Measurements from ENCODE around the gene CALN1. TPM values are rescaled to one million over a fixed set of nuclear protein-coding genes. Genes with fewer than 3 reads are reported as not detected.

Gene CALN1
- total and polyA plus RNA-seq, 7 donors: 0.01 to 0.06 (median 0.02) TPM; not detected in 2

- H3K9me3 ChIP-seq: peaks cover 5% of the 10 kb centered on the region
- ATAC-seq: no peak
- no peak for TF ChIP-seq CTCF (IDR thresholded peaks at IDR 0.05)
- intact Hi-C loops (cut with DNase I): no loop called here
- H3K4me1 ChIP-seq: no peaks in the 10 kb centered on the region
- DNase-seq: no peak
- no peaks in the 10 kb centered on the region for H3K27me3 ChIP-seq (ENCODE audit: insufficient read depth in 3 of 3, low read length in 2 of 3)
- 61 to 65% (median 64%) methylated on average over 7 of the region's 7 CpGs for WGBS, 3 donors
- no peak overlapping the region for H3K27ac ChIP-seq
- H3K4me3 ChIP-seq: no peak overlapping the region
- H3K36me3 ChIP-seq (ENCODE audit: insufficient read depth in 1 of 2, low read depth in 1 of 2): no peaks in the 10 kb centered on the region
These were observed 526.1 kb downstream of the CALN1 start for GRCh38 chr7:71886046-71886445.

GRCh38 chr7:71885487-71885886 is 526.7 kb downstream of the CALN1 start:
- TF ChIP-seq CTCF (IDR thresholded peaks at IDR 0.05): no peak
- intact Hi-C loops (cut with DNase I): no loop called here
- Histone ChIP-seq H3K27me3 (ENCODE audit: insufficient read depth in 3 of 3, low read length in 2 of 3) (no peaks in the 10 kb centered on the region), H3K27ac (no peak overlapping the region), H3K36me3 (ENCODE audit: insufficient read depth in 1 of 2, low read depth in 1 of 2) (no peaks in the 10 kb centered on the region), H3K9me3 (peaks cover 5% of the 10 kb centered on the region), H3K4me1 (no peaks in the 10 kb centered on the region), H3K4me3 (no peak overlapping the region)
- DNase-seq: no peak
- ATAC-seq: no peak
- 64 to 68% (median 68%) methylated on average over 5 of the region's 5 CpGs for whole genome bisulfite sequencing, 3 donors

- H3K4me1 ChIP-seq: no peaks in the 10 kb centered on the region
- intact Hi-C loops (cut with DNase I): no loop called here
- no peaks in the 10 kb centered on the region for H3K27me3 ChIP-seq (ENCODE audit: insufficient read depth in 3 of 3, low read length in 2 of 3)
- WGBS, 3 donors: 83 to 85% (median 84%) methylated on average over 5 of the region's 5 CpGs
- no peak overlapping the region for H3K4me3 ChIP-seq
- no peak overlapping the region for H3K27ac ChIP-seq
- H3K9me3 ChIP-seq: peaks cover 5% of the 10 kb centered on the region
- ATAC-seq (no peak), DNase-seq (no peak)
- TF ChIP-seq CTCF (IDR thresholded peaks at IDR 0.05): no peak
- H3K36me3 ChIP-seq (ENCODE audit: insufficient read depth in 1 of 2, low read depth in 1 of 2): no peaks in the 10 kb centered on the region
These were observed 528.7 kb downstream of the CALN1 start for GRCh38 chr7:71883415-71883814.

- 76 to 81% (median 79%) methylated on average over 4 of the region's 4 CpGs for WGBS, 3 donors
- ATAC-seq (no peak), DNase-seq (no peak)
- no peak overlapping the region for H3K4me3 ChIP-seq
- peaks cover 0 to 2% (median 0%) of the 10 kb centered on the region in 3 donors for H3K27me3 ChIP-seq (ENCODE audit: insufficient read depth in 3 of 3, low read length in 2 of 3)
- intact Hi-C loops (cut with DNase I): no loop called here
- no peaks in the 10 kb centered on the region for H3K4me1 ChIP-seq
- TF ChIP-seq CTCF (IDR thresholded peaks at IDR 0.05): no peak
- no peak overlapping the region for H3K27ac ChIP-seq
- H3K9me3 ChIP-seq: peaks cover 4% of the 10 kb centered on the region
- H3K36me3 ChIP-seq (ENCODE audit: insufficient read depth in 1 of 2, low read depth in 1 of 2): no peaks in the 10 kb centered on the region
These were observed 540.7 kb downstream of the CALN1 start for GRCh38 chr7:71871446-71871845.

GRCh38 chr7:71870812-71871211 is 541.3 kb downstream of the CALN1 start:
- DNase-seq (no peak), ATAC-seq (no peak)
- Histone ChIP-seq H3K4me3 (no peak overlapping the region), H3K4me1 (no peaks in the 10 kb centered on the region), H3K9me3 (no peaks in the 10 kb centered on the region), H3K36me3 (ENCODE audit: insufficient read depth in 1 of 2, low read depth in 1 of 2) (no peaks in the 10 kb centered on the region), H3K27me3 (ENCODE audit: insufficient read depth in 3 of 3, low read length in 2 of 3) (peaks cover 0 to 2% (median 0%) of the 10 kb centered on the region in 3 donors), H3K27ac (no peak overlapping the region)
- no peak for TF ChIP-seq CTCF (IDR thresholded peaks at IDR 0.05)
- intact Hi-C loops (cut with DNase I): no loop called here
- WGBS, 3 donors: 42 to 70% (median 64%) methylated on average over 2 of the region's 2 CpGs

All from psoas muscle (tissue), 8 donors.